Astrocyte (in vitro differentiated cells and primary cell): Measurements from ENCODE around the gene IFNL1. TPM values are rescaled to one million over a fixed set of nuclear protein-coding genes. Genes with fewer than 3 reads are reported as not detected.
A peak's percentile ranks its signal among the peaks of the same experiment; 100 is the strongest.

Source experiments
- DNase-seq: peaks from one replicate; pipeline ENCODE4 v3.0.0-alpha.2; 2010; ENCODE audit warnings: low read depth
- FAIRE-seq: peaks from 2 replicates; lab custom pipeline; 2011; peaks lifted over from hg19 to GRCh38; lab: Jason Lieb, UNC
- H2AFZ ChIP-seq: 2 replicates; pipeline ENCODE4 v1.6.0; 2012; ENCODE audit warnings: low read depth, low read length, inconsistent platforms
- H3K27ac ChIP-seq: 2 replicates; pipeline ENCODE4 v1.5.1; 2011; ENCODE audit warnings: low read depth, low read length, inconsistent platforms
- H3K27me3 ChIP-seq: 2 replicates; pipeline ENCODE4 v1.6.0; 2011; ENCODE audit warnings: low read length, inconsistent platforms; ENCODE audit not compliant: insufficient read depth
- H3K36me3 ChIP-seq: 2 replicates; pipeline ENCODE4 v1.5.1; 2011; ENCODE audit warnings: low read length, inconsistent platforms; ENCODE audit not compliant: insufficient read depth
- H3K4me1 ChIP-seq: 2 replicates; pipeline ENCODE4 v1.5.1; 2011; ENCODE audit warnings: low read length, inconsistent platforms; ENCODE audit not compliant: insufficient read depth
- H3K4me2 ChIP-seq: 2 replicates; pipeline ENCODE4 v1.6.0; 2012; ENCODE audit warnings: low read length, inconsistent platforms
- H3K4me3 ChIP-seq: 2 replicates; pipeline ENCODE4 v1.5.1; 2011; ENCODE audit warnings: low read depth, mild to moderate bottlenecking, low read length, inconsistent platforms; ENCODE audit not compliant: insufficient read depth
- H3K79me2 ChIP-seq: 2 replicates; pipeline ENCODE4 v1.6.0; 2012; ENCODE audit warnings: mild to moderate bottlenecking, low read length, inconsistent platforms; ENCODE audit not compliant: insufficient read depth
- H3K9ac ChIP-seq: 2 replicates; pipeline ENCODE4 v1.6.0; 2012; ENCODE audit warnings: mild to moderate bottlenecking, low read length, inconsistent platforms
- H3K9me3 ChIP-seq: 2 replicates; pipeline ENCODE4 v1.5.1; 2012; ENCODE audit warnings: low read depth, mild to moderate bottlenecking, low read length, inconsistent platforms; ENCODE audit not compliant: insufficient read depth
- H4K20me1 ChIP-seq: 2 replicates; pipeline ENCODE4 v1.6.0; 2012; ENCODE audit warnings: low read length, inconsistent platforms; ENCODE audit not compliant: insufficient read depth
- H3K27ac Mint-ChIP-seq: one replicate; pipeline ENCODE4 v1.8.0; 2021; ENCODE audit warnings: mild to moderate bottlenecking, mixed read lengths; ENCODE audit not compliant: unreplicated experiment
- H3K27me3 Mint-ChIP-seq: one replicate; pipeline ENCODE4 v1.8.0; 2021; ENCODE audit warnings: low read depth, mixed read lengths; ENCODE audit not compliant: unreplicated experiment
- H3K36me3 Mint-ChIP-seq: one replicate; pipeline ENCODE4 v1.8.0; 2021; ENCODE audit warnings: low read depth, mixed read lengths; ENCODE audit not compliant: unreplicated experiment
- H3K4me1 Mint-ChIP-seq: one replicate; pipeline ENCODE4 v1.8.0; 2021; ENCODE audit warnings: low read depth, mixed read lengths; ENCODE audit not compliant: unreplicated experiment
- H3K4me3 Mint-ChIP-seq: one replicate; pipeline ENCODE4 v1.8.0; 2021; ENCODE audit warnings: mild to moderate bottlenecking, moderate library complexity, mixed read lengths; ENCODE audit not compliant: unreplicated experiment
- H3K9me3 Mint-ChIP-seq: one replicate; pipeline ENCODE4 v1.8.0; 2021; ENCODE audit warnings: mild to moderate bottlenecking, mixed read lengths; ENCODE audit not compliant: unreplicated experiment
- EZH2 ChIP-seq: IDR thresholded peaks from 2 replicates; pipeline ENCODE4 v1.6.1; 2012; ENCODE audit warnings: mild to moderate bottlenecking, low read length, inconsistent platforms; ENCODE audit not compliant: insufficient read depth
- total RNA-seq: library from RNA; stranded (reverse); gene quantifications from 2 replicates; pipeline ENCODE4 v1.2.1, GENCODE V29; 2021
- TF ChIP-seq, protein P1 (sequence below): IDR thresholded peaks from 2 replicates; pipeline ENCODE4 v1.5.1; 2011; ENCODE audit warnings: low read depth, mild to moderate bottlenecking, inconsistent platforms, low read length, moderate library complexity; ENCODE audit not compliant: insufficient read depth

IFNL1 gene
- total RNA-seq, 1 donor from 2014 or later = 0.52 TPM

DNA sequence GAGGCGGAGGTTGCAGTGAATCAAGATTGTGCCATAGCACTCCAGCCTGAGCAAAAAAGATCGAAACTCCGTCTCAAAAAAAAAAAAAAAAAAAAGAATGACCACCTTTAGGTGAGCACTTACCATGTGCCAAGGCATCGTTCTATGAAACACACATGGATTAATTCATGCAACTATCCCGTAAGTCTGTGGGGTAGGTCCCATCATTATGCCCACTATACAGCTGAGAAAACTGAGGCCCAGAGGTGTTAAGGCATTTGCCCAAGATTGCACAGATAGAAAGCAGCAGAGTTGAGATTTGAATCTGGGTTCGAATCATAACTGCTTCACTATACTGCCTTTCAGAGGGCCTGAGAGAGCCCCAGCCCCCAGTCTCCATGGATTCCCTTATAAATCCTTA is 37.3 kb downstream of the IFNL1 start:
- Mint-ChIP-seq H3K9me3 (peaks cover 2% of the 10 kb centered on the region), H3K4me3 (no peak overlapping the region), H3K36me3 (no peaks in the 10 kb centered on the region), H3K4me1 (no peaks in the 10 kb centered on the region), H3K27me3 (peaks cover 19% of the 10 kb centered on the region), H3K27ac (no peak overlapping the region)
- H3K4me1 ChIP-seq = no peaks in the 10 kb centered on the region
- H2AFZ ChIP-seq = no peak overlapping the region
- no peaks in the 10 kb centered on the region for H3K36me3 ChIP-seq
- no peak overlapping the region for H3K4me3 ChIP-seq
- no peaks in the 10 kb centered on the region for H4K20me1 ChIP-seq
- TF ChIP-seq, protein P1, sequence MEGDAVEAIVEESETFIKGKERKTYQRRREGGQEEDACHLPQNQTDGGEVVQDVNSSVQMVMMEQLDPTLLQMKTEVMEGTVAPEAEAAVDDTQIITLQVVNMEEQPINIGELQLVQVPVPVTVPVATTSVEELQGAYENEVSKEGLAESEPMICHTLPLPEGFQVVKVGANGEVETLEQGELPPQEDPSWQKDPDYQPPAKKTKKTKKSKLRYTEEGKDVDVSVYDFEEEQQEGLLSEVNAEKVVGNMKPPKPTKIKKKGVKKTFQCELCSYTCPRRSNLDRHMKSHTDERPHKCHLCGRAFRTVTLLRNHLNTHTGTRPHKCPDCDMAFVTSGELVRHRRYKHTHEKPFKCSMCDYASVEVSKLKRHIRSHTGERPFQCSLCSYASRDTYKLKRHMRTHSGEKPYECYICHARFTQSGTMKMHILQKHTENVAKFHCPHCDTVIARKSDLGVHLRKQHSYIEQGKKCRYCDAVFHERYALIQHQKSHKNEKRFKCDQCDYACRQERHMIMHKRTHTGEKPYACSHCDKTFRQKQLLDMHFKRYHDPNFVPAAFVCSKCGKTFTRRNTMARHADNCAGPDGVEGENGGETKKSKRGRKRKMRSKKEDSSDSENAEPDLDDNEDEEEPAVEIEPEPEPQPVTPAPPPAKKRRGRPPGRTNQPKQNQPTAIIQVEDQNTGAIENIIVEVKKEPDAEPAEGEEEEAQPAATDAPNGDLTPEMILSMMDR = no peak
- no peak for TF ChIP-seq EZH2
- H3K79me2 ChIP-seq = no peaks in the 10 kb centered on the region
- no peaks in the 10 kb centered on the region for H3K27me3 ChIP-seq
- H3K27ac ChIP-seq = no peak overlapping the region
- H3K4me2 ChIP-seq = no peak overlapping the region
- no peaks in the 10 kb centered on the region for H3K9me3 ChIP-seq
- no peak overlapping the region for H3K9ac ChIP-seq
- DNase-seq (no peak), FAIRE-seq (no peak)

DNA sequence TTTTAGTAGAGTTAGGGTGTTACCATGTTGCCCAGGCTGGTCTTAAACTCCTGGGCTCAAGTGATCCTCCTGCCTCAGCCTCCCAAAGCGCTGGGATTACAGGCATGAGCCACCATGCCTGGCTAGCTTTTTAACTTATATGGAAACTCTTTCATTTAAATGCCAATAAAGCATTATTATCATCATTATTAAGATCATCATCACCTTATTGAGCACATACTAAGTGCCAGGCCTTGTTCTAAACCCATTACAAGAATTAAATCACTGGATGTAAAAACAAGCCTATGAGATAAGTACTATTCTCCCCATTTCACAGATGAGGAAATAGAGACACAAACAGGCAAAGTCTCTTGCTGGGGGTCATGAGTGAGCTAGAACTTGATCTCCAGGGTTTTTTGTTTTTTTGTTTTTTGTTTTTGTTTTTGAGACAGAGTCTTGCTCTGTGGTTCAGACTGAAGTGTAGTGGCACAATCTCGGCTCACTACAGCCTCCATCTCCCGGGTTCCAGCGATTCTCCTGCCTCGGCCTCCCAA is 38.3 kb downstream of the IFNL1 start:
- FAIRE-seq (no peak), DNase-seq (no peak)
- Histone ChIP-seq H4K20me1 (no peaks in the 10 kb centered on the region), H3K4me1 (no peaks in the 10 kb centered on the region), H3K27me3 (no peaks in the 10 kb centered on the region), H3K4me3 (no peak overlapping the region), H3K27ac (no peak overlapping the region), H3K9me3 (no peaks in the 10 kb centered on the region), H3K79me2 (no peaks in the 10 kb centered on the region), H3K9ac (no peak overlapping the region), H3K4me2 (no peak overlapping the region), H2AFZ (no peak overlapping the region), H3K36me3 (no peaks in the 10 kb centered on the region)
- Mint-ChIP-seq H3K9me3 (peaks cover 2% of the 10 kb centered on the region), H3K36me3 (no peaks in the 10 kb centered on the region), H3K27me3 (peaks cover 12% of the 10 kb centered on the region), H3K27ac (no peak overlapping the region), H3K4me3 (no peak overlapping the region), H3K4me1 (no peaks in the 10 kb centered on the region)
- TF ChIP-seq EZH2 = no peak
- TF ChIP-seq, protein P1 = no peak

DNA sequence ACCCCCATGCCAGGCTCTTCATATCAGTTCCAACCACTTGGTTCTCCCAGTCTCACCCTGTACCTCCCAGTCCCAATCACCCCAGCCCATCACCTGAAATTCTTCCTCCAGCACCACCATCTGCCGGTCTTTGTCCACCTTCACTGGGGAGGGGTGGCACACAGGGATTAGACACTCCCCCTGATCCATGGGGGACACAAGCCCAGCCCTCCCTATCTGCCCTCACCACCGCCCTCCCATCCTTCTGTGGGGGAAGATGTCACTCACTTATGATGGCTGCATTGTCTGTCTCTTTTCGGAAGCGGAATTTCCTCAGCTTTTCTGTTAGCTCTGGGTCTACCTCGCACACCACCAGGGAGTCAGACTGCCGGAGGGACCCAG is 39.0 kb downstream of the IFNL1 start:
- no peak overlapping the region for H3K4me2 ChIP-seq
- H3K4me1 ChIP-seq = no peaks in the 10 kb centered on the region
- H3K36me3 ChIP-seq = no peaks in the 10 kb centered on the region
- no peaks in the 10 kb centered on the region for H4K20me1 ChIP-seq
- TF ChIP-seq, protein P1 = no peak
- no peak for TF ChIP-seq EZH2
- H3K36me3 Mint-ChIP-seq = no peaks in the 10 kb centered on the region
- H3K4me3 ChIP-seq = no peak overlapping the region
- H3K27me3 Mint-ChIP-seq = peaks cover 11% of the 10 kb centered on the region
- H3K4me1 Mint-ChIP-seq = no peaks in the 10 kb centered on the region
- H3K79me2 ChIP-seq = no peaks in the 10 kb centered on the region
- H3K27ac Mint-ChIP-seq = peak overlapping the region; percentile 18
- FAIRE-seq (no peak), DNase-seq (no peak)
- no peak overlapping the region for H3K27ac ChIP-seq
- no peaks in the 10 kb centered on the region for H3K9me3 ChIP-seq
- H3K9me3 Mint-ChIP-seq = peaks cover 2% of the 10 kb centered on the region
- H3K27me3 ChIP-seq = no peaks in the 10 kb centered on the region
- no peak overlapping the region for H3K4me3 Mint-ChIP-seq
- H2AFZ ChIP-seq = no peak overlapping the region
- H3K9ac ChIP-seq = no peak overlapping the region
